Activated naive CD8-positive, alpha-beta T cell treated with anti-CD3 and anti-CD28 coated beads, Interleukin-2, amount 50 U/mL, for 24 hours (primary cell): ENCODE measurements around the gene GRK6.
"Not testable (repeated sequence)": the region's sequence is repeated elsewhere in the genome, so short reads cannot be mapped to it uniquely, and the experiment has no call there.

Experiments
- ATAC-seq: fragments of 150-1000 bp; cut with Tn5 transposase; one replicate; pipeline ENCODE4 v1.10.0; 2021
- DNase-seq: peaks from one replicate; pipeline ENCODE4 v3.0.0; 2021
- H3K27ac Mint-ChIP-seq: one replicate; pipeline ENCODE4 v1.8.0; 2021; ENCODE audit warnings: mild to moderate bottlenecking, mixed read lengths
- H3K27me3 Mint-ChIP-seq: one replicate; pipeline ENCODE4 v1.8.0; 2021; ENCODE audit warnings: mixed read lengths
- H3K36me3 Mint-ChIP-seq: one replicate; pipeline ENCODE4 v1.8.0; 2021; ENCODE audit warnings: low read depth, mixed read lengths
- H3K4me1 Mint-ChIP-seq: one replicate; pipeline ENCODE4 v1.8.0; 2021; ENCODE audit warnings: mixed read lengths
- H3K4me3 Mint-ChIP-seq: one replicate; pipeline ENCODE4 v1.8.0; 2021; ENCODE audit warnings: mild to moderate bottlenecking, moderate library complexity, mixed read lengths
- H3K9me3 Mint-ChIP-seq: one replicate; pipeline ENCODE4 v1.8.0; 2021; ENCODE audit warnings: mixed read lengths

GRK6 gene

GRCh38 chr5:177405312-177405711 lies 21.2 kb upstream of the GRK6 start:
- no peak overlapping the region for H3K27ac Mint-ChIP-seq
- H3K4me1 Mint-ChIP-seq, result peaks cover 28% of the 10 kb centered on the region
- DNase-seq (no peak), ATAC-seq (no peak)
- peaks cover 28% of the 10 kb centered on the region for H3K27me3 Mint-ChIP-seq
- H3K4me3 Mint-ChIP-seq, result peak overlapping the region; percentile 73
- no peaks in the 10 kb centered on the region for H3K9me3 Mint-ChIP-seq
- no peaks in the 10 kb centered on the region for H3K36me3 Mint-ChIP-seq

- Mint-ChIP-seq H3K4me1 (peaks cover 33% of the 10 kb centered on the region), H3K36me3 (no peaks in the 10 kb centered on the region), H3K27me3 (peaks cover 28% of the 10 kb centered on the region), H3K4me3 (no peak overlapping the region), H3K27ac (no peak overlapping the region), H3K9me3 (no peaks in the 10 kb centered on the region)
- no peak for DNase-seq
- no peak for ATAC-seq
Measured at GRCh38 chr5:177405805-177406204, 20.7 kb upstream of the GRK6 start.

- H3K4me1 Mint-ChIP-seq, result peaks cover 40% of the 10 kb centered on the region
- H3K4me3 Mint-ChIP-seq, result no peak within 1 kb of the TSS
- DNase-seq, result no peak
- H3K27me3 Mint-ChIP-seq, result peaks cover 6% of the 10 kb centered on the region
- H3K36me3 Mint-ChIP-seq, result no peaks in the 10 kb centered on the region
- no peak for ATAC-seq
- no peak within 1 kb of the TSS for H3K27ac Mint-ChIP-seq
- no peaks in the 10 kb centered on the region for H3K9me3 Mint-ChIP-seq
Measured at GRCh38 chr5:177409043-177409801, 17.3 kb upstream of the GRK6 start, which contains the start of gene F12. Gene F12, minus strand, starts transcription at chr5:177409564. Its CDS starts 37 bp downstream, at chr5:177409527.

GRCh38 chr5:177410575-177410974 lies 15.9 kb upstream of the GRK6 start:
- H3K36me3 Mint-ChIP-seq, result no peaks in the 10 kb centered on the region
- DNase-seq, result no peak
- peaks cover 6% of the 10 kb centered on the region for H3K27me3 Mint-ChIP-seq
- H3K4me3 Mint-ChIP-seq, result no peak overlapping the region
- ATAC-seq, result no peak
- H3K9me3 Mint-ChIP-seq, result no peaks in the 10 kb centered on the region
- H3K27ac Mint-ChIP-seq, result peak overlapping the region; percentile 11
- peaks cover 32% of the 10 kb centered on the region for H3K4me1 Mint-ChIP-seq

GRCh38 chr5:177412603-177413233 lies 13.8 kb upstream of the GRK6 start:
- Mint-ChIP-seq H3K4me1 (peaks cover 33% of the 10 kb centered on the region), H3K36me3 (no peaks in the 10 kb centered on the region), H3K27ac (no peak overlapping the region), H3K9me3 (no peaks in the 10 kb centered on the region), H3K27me3 (peaks cover 4% of the 10 kb centered on the region), H3K4me3 (no peak overlapping the region)
- DNase-seq, result no peak
- ATAC-seq, result peak; percentile 83

- Mint-ChIP-seq H3K4me1 (peaks cover 33% of the 10 kb centered on the region), H3K36me3 (no peaks in the 10 kb centered on the region), H3K4me3 (no peak overlapping the region), H3K27ac (no peak overlapping the region), H3K9me3 (no peaks in the 10 kb centered on the region), H3K27me3 (peaks cover 3% of the 10 kb centered on the region)
- no peak for ATAC-seq
- no peak for DNase-seq
Measured at GRCh38 chr5:177414481-177414880, 12.0 kb upstream of the GRK6 start.

- H3K36me3 Mint-ChIP-seq, H3K4me3 Mint-ChIP-seq, H3K27me3 Mint-ChIP-seq, H3K27ac Mint-ChIP-seq, H3K9me3 Mint-ChIP-seq, ATAC-seq, DNase-seq: not testable (repeated sequence)
- peaks cover 19% of the 10 kb centered on the region for H3K4me1 Mint-ChIP-seq
Measured at GRCh38 chr5:177417081-177417480, 9.4 kb upstream of the GRK6 start.

- Mint-ChIP-seq H3K27ac (no peak overlapping the region), H3K4me3 (no peak overlapping the region)
Measured at GRCh38 chr5:177419046-177419445, 7.4 kb upstream of the GRK6 start.

GRCh38 chr5:177420472-177420871 lies 6.0 kb upstream of the GRK6 start:
- not testable (repeated sequence) for H3K4me3 Mint-ChIP-seq

More at GRCh38 chr5:177419046-177419445, 7.4 kb upstream of the GRK6 start:
- peaks cover 1% of the 10 kb centered on the region for H3K27me3 Mint-ChIP-seq
- peaks cover 5% of the 10 kb centered on the region for H3K4me1 Mint-ChIP-seq
- no peaks in the 10 kb centered on the region for H3K36me3 Mint-ChIP-seq
- no peak for DNase-seq
- no peak for ATAC-seq
- H3K9me3 Mint-ChIP-seq, result no peaks in the 10 kb centered on the region

GRCh38 chr5:177421062-177421798 lies 5.2 kb upstream of the GRK6 start:
- DNase-seq (no peak), ATAC-seq (no peak)
- peaks cover 2% of the 10 kb centered on the region for H3K27me3 Mint-ChIP-seq
- H3K27ac Mint-ChIP-seq, result no peak overlapping the region
- no peaks in the 10 kb centered on the region for H3K36me3 Mint-ChIP-seq
- H3K9me3 Mint-ChIP-seq, result no peaks in the 10 kb centered on the region
- H3K4me1 Mint-ChIP-seq, result peaks cover 13% of the 10 kb centered on the region
- no peak overlapping the region for H3K4me3 Mint-ChIP-seq

More at GRCh38 chr5:177420472-177420871, 6.0 kb upstream of the GRK6 start:
- not testable (repeated sequence) for H3K36me3 Mint-ChIP-seq, H3K9me3 Mint-ChIP-seq, H3K27ac Mint-ChIP-seq, H3K27me3 Mint-ChIP-seq, ATAC-seq, DNase-seq
- H3K4me1 Mint-ChIP-seq, result peaks cover 11% of the 10 kb centered on the region

- ATAC-seq (no peak), DNase-seq (no peak)
- no peak overlapping the region for H3K4me3 Mint-ChIP-seq
- peaks cover 27% of the 10 kb centered on the region for H3K4me1 Mint-ChIP-seq
- peak overlapping the region; percentile 35 for H3K27ac Mint-ChIP-seq
- H3K36me3 Mint-ChIP-seq, result peaks cover 8% of the 10 kb centered on the region
- H3K27me3 Mint-ChIP-seq, result peaks cover 3% of the 10 kb centered on the region
- no peaks in the 10 kb centered on the region for H3K9me3 Mint-ChIP-seq
Measured at GRCh38 chr5:177423671-177424070, 2.8 kb upstream of the GRK6 start.

GRCh38 chr5:177425196-177425800 lies 1.2 kb upstream of the GRK6 start:
- peaks cover 43% of the 10 kb centered on the region for H3K4me1 Mint-ChIP-seq
- ATAC-seq (no peak), DNase-seq (no peak)
- H3K36me3 Mint-ChIP-seq, result peaks cover 17% of the 10 kb centered on the region
- H3K4me3 Mint-ChIP-seq, result peak overlapping the region; percentile 86
- peaks cover 3% of the 10 kb centered on the region for H3K27me3 Mint-ChIP-seq
- H3K9me3 Mint-ChIP-seq, result no peaks in the 10 kb centered on the region
- H3K27ac Mint-ChIP-seq, result peak overlapping the region; percentile 97

GRCh38 chr5:177425801-177426565 lies 493 bp upstream of the GRK6 start:
- ATAC-seq, result peak; percentile 79
- peaks cover 50% of the 10 kb centered on the region for H3K4me1 Mint-ChIP-seq

More at GRCh38 chr5:177425801-177426565, 493 bp upstream of the GRK6 start:
- Mint-ChIP-seq H3K27ac (peak overlapping the region; percentile 97), H3K27me3 (peaks cover 3% of the 10 kb centered on the region), H3K4me3 (peak overlapping the region; percentile 86), H3K36me3 (peaks cover 23% of the 10 kb centered on the region), H3K9me3 (no peaks in the 10 kb centered on the region)
- DNase-seq, result peak; percentile 99
